ENCODE data around the gene KHNYN.

DNA sequence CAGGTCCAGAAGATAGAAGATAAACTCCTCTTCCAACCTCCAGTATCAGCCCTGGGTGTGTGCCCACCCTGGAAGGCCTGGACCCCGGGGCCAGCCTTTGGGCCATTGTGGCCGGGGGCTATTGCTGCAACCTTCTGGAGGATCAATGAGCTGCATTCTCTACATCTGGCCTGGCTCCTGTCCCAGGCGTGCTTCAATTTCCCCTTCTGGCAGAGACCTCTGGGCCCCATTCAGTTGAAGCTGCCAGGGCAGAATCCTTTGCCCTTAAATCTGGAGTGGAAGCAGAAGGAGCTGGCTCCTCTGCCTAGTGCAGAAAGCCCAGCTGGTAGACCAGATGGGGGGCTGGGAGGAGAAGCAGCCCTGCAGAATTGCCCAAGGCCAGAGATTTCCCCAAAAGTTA is 21.0 kb upstream of the KHNYN start:
- TF ChIP-seq, protein P1, sequence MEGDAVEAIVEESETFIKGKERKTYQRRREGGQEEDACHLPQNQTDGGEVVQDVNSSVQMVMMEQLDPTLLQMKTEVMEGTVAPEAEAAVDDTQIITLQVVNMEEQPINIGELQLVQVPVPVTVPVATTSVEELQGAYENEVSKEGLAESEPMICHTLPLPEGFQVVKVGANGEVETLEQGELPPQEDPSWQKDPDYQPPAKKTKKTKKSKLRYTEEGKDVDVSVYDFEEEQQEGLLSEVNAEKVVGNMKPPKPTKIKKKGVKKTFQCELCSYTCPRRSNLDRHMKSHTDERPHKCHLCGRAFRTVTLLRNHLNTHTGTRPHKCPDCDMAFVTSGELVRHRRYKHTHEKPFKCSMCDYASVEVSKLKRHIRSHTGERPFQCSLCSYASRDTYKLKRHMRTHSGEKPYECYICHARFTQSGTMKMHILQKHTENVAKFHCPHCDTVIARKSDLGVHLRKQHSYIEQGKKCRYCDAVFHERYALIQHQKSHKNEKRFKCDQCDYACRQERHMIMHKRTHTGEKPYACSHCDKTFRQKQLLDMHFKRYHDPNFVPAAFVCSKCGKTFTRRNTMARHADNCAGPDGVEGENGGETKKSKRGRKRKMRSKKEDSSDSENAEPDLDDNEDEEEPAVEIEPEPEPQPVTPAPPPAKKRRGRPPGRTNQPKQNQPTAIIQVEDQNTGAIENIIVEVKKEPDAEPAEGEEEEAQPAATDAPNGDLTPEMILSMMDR (IDR thresholded peaks at IDR 0.05; ENCODE audit: low read length), result no peak
- TF ChIP-seq EZH2 (IDR thresholded peaks at IDR 0.05; ENCODE audit: borderline replicate concordance, low read length), result no peak

All from OCI-LY1 (cell line).